Stimulated activated CD8-positive, alpha-beta memory T cell treated with anti-CD3 and anti-CD28 coated beads, Interleukin-2, amount 100 ng/mL, for 1 hour (primary cell): ENCODE data around the gene PTPRT.

Experiments
- DNase-seq, 2 donors: peaks; one replicate each; pipeline ENCODE4 v3.0.0-alpha.2; 2020; ENCODE audit warnings: low read depth in 2 of 2

PTPRT gene

GRCh38 chr20:42807876-42808275, 381.8 kb downstream of the PTPRT start:
- DNase-seq, result no peak

- DNase-seq, result no peak
These were observed 394.5 kb downstream of the PTPRT start for GRCh38 chr20:42795111-42795695.

- no peak for DNase-seq
These were observed 397.7 kb downstream of the PTPRT start for GRCh38 chr20:42792052-42792451.

GRCh38 chr20:42790111-42790510, 399.6 kb downstream of the PTPRT start:
- no peak for DNase-seq

- no peak for DNase-seq
These were observed 401.0 kb downstream of the PTPRT start for GRCh38 chr20:42788707-42789106.

GRCh38 chr20:42785041-42785440, 404.7 kb downstream of the PTPRT start:
- no peak for DNase-seq

GRCh38 chr20:42779216-42779615, 410.5 kb downstream of the PTPRT start:
- DNase-seq, result no peak

- no peak for DNase-seq
These were observed 413.8 kb downstream of the PTPRT start for GRCh38 chr20:42775866-42776265.

- DNase-seq, result no peak
These were observed 414.7 kb downstream of the PTPRT start for GRCh38 chr20:42775037-42775436.

- DNase-seq, result no peak
These were observed 426.7 kb downstream of the PTPRT start for GRCh38 chr20:42763015-42763414.

- DNase-seq, result no peak
These were observed 432.7 kb downstream of the PTPRT start for GRCh38 chr20:42756991-42757390.

- DNase-seq, result no peak
These were observed 435.0 kb downstream of the PTPRT start for GRCh38 chr20:42754706-42755105.

GRCh38 chr20:42752620-42753019, 437.1 kb downstream of the PTPRT start:
- DNase-seq, result no peak

GRCh38 chr20:42749556-42749955, 440.1 kb downstream of the PTPRT start:
- DNase-seq, result no peak

- no peak for DNase-seq
These were observed 441.8 kb downstream of the PTPRT start for GRCh38 chr20:42747765-42748411.

- DNase-seq, result no peak
These were observed 444.8 kb downstream of the PTPRT start for GRCh38 chr20:42744756-42745465.

GRCh38 chr20:42742926-42743325, 446.8 kb downstream of the PTPRT start:
- DNase-seq, result no peak

GRCh38 chr20:42741906-42742305, 447.8 kb downstream of the PTPRT start:
- no peak for DNase-seq

- DNase-seq, result no peak
These were observed 449.4 kb downstream of the PTPRT start for GRCh38 chr20:42740226-42740870.

GRCh38 chr20:42739683-42740082, 450.0 kb downstream of the PTPRT start:
- no peak for DNase-seq

GRCh38 chr20:42735539-42735938, 454.2 kb downstream of the PTPRT start:
- DNase-seq, result no peak

GRCh38 chr20:42734660-42735368, 454.9 kb downstream of the PTPRT start:
- no peak for DNase-seq
